Suprapubic skin (tissue), 4 donors: ENCODE measurements around the gene SEPTIN10. TPM values are rescaled to one million over a fixed set of nuclear protein-coding genes. Genes with fewer than 3 reads are reported as not detected.

Source experiments
- DNase-seq, 2 donors: peaks; one replicate each; pipeline ENCODE4 v3.0.0-alpha.2; 2019; ENCODE audit warnings: low spot score in 2 of 2
- H3K27ac ChIP-seq: fragments of 200-600 bp; sonication (generic); one replicate; pipeline ENCODE4 v1.5.1; 2019
- H3K27me3 ChIP-seq: fragments of 200-600 bp; sonication (generic); one replicate; pipeline ENCODE4 v1.5.1; 2019
- H3K36me3 ChIP-seq: fragments of 200-600 bp; sonication (generic); one replicate; pipeline ENCODE4 v1.5.1; 2019
- H3K4me1 ChIP-seq: fragments of 200-600 bp; sonication (generic); one replicate; pipeline ENCODE4 v1.5.1; 2019
- H3K4me3 ChIP-seq: fragments of 200-600 bp; sonication (generic); one replicate; pipeline ENCODE4 v1.5.1; 2019; ENCODE audit warnings: mild to moderate bottlenecking
- H3K9me3 ChIP-seq: fragments of 200-600 bp; sonication (generic); one replicate; pipeline ENCODE4 v1.5.1; 2019
- EP300 ChIP-seq: sonication (generic); formaldehyde crosslinking; IDR thresholded peaks from one replicate; pipeline ENCODE4 v1.6.1; 2017; ENCODE audit warnings: antibody characterized with exemption
- POLR2A ChIP-seq, 2 donors: fragments of 450-650 bp; IDR thresholded peaks; one replicate each; pipeline ENCODE4 v1.6.1; 2017; ENCODE audit warnings: antibody characterized with exemption in 2 of 2, mild to moderate bottlenecking in 2 of 2, moderate library complexity in 2 of 2
- POLR2AphosphoS5 ChIP-seq, 3 donors: sonication (generic); formaldehyde crosslinking; IDR thresholded peaks; one replicate each; pipeline ENCODE4 v1.6.1; 2017; ENCODE audit warnings: antibody characterized with exemption in 3 of 3
- WGBS: methylation state at CpG from one replicate; pipeline ENCODE4 v1.1.5; 2018; 5-methylcytosine and 5-hydroxymethylcytosine counted together
- total RNA-seq, 4 donors: library from RNA; depleted of rRNA; stranded (reverse); fragments of >200 nt; gene quantifications; one replicate each; pipeline ENCODE4 v1.1.0, GENCODE V29; 2016
- TF ChIP-seq, protein P1 (sequence below), 2 donors: fragments of 200-600 bp in 1 of 2; fragments of 450-650 bp in 1 of 2; sonication (generic) in 1 of 2; IDR thresholded peaks; one replicate each; pipeline ENCODE4 v1.5.1; 2016 to 2019; ENCODE audit warnings: antibody characterized with exemption in 2 of 2, mild to moderate bottlenecking in 1 of 2, moderate library complexity in 1 of 2

SEPTIN10 gene
- total RNA-seq, 4 donors from 2014 or later: 92.7 to 152 (median 110) TPM

DNA sequence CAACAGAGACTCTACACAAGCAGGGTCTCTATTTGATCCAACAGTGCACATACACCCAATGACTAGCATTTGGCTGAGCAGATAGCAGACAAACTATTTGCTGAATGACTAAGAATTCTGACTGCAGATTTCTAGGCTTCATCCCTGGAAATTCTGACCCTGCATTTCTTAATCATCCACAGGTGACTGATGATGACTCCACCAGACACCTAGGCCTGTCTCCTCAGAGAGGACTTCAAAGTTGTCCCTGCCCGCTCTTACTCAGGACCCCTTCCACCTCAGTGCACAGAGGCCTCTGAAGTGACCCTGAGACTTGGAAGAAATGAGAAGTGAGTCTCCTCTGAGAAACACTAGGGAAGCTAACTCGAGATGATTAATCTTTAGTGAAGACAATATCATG, 51.3 kb downstream of the SEPTIN10 start:
- TF ChIP-seq POLR2AphosphoS5 (IDR thresholded peaks at IDR 0.05) (no peak), EP300 (no peak), POLR2A (IDR thresholded peaks at IDR 0.05) (no peak)
- TF ChIP-seq, protein P1, sequence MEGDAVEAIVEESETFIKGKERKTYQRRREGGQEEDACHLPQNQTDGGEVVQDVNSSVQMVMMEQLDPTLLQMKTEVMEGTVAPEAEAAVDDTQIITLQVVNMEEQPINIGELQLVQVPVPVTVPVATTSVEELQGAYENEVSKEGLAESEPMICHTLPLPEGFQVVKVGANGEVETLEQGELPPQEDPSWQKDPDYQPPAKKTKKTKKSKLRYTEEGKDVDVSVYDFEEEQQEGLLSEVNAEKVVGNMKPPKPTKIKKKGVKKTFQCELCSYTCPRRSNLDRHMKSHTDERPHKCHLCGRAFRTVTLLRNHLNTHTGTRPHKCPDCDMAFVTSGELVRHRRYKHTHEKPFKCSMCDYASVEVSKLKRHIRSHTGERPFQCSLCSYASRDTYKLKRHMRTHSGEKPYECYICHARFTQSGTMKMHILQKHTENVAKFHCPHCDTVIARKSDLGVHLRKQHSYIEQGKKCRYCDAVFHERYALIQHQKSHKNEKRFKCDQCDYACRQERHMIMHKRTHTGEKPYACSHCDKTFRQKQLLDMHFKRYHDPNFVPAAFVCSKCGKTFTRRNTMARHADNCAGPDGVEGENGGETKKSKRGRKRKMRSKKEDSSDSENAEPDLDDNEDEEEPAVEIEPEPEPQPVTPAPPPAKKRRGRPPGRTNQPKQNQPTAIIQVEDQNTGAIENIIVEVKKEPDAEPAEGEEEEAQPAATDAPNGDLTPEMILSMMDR (IDR thresholded peaks at IDR 0.05): no peak
- H3K9me3 ChIP-seq: no peaks in the 10 kb centered on the region
- H3K4me1 ChIP-seq: peaks cover 9% of the 10 kb centered on the region
- no peak for DNase-seq
- WGBS: 100% methylated on average over 2 of the region's 2 CpGs
- H3K36me3 ChIP-seq: peaks cover 39% of the 10 kb centered on the region
- H3K4me3 ChIP-seq: no peak overlapping the region
- H3K27ac ChIP-seq: no peak overlapping the region
- no peaks in the 10 kb centered on the region for H3K27me3 ChIP-seq

DNA sequence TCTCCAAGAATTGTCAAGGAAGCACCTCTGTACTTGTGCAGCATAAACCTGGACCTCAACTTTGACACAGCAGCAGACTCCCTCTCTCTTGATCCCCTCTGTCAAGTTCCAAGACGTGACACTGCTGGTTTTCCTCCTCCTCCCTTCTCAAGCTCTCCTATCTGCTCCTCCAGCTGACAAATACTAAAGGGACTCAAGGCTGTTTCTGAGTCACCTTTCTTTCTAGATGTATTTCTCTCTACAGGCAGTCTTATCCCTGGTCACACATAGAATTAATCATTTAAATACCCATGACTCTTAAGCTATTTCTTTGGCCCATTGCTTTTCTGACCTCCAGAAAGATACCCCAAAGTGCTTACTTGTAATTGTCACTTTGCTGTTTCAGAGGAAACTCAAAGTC, 53.5 kb downstream of the SEPTIN10 start:
- H3K4me1 ChIP-seq: peaks cover 9% of the 10 kb centered on the region
- H3K4me3 ChIP-seq: no peak overlapping the region
- TF ChIP-seq EP300: no peak
- no peak for TF ChIP-seq POLR2A (IDR thresholded peaks at IDR 0.05)
- TF ChIP-seq POLR2AphosphoS5 (IDR thresholded peaks at IDR 0.05): no peak
- TF ChIP-seq, protein P1 (IDR thresholded peaks at IDR 0.05): no peak
- no peaks in the 10 kb centered on the region for H3K9me3 ChIP-seq
- DNase-seq: no peak
- H3K36me3 ChIP-seq: peaks cover 19% of the 10 kb centered on the region
- no peaks in the 10 kb centered on the region for H3K27me3 ChIP-seq
- no peak overlapping the region for H3K27ac ChIP-seq
- 89% methylated on average over 1 of the region's 1 CpG for WGBS

DNA sequence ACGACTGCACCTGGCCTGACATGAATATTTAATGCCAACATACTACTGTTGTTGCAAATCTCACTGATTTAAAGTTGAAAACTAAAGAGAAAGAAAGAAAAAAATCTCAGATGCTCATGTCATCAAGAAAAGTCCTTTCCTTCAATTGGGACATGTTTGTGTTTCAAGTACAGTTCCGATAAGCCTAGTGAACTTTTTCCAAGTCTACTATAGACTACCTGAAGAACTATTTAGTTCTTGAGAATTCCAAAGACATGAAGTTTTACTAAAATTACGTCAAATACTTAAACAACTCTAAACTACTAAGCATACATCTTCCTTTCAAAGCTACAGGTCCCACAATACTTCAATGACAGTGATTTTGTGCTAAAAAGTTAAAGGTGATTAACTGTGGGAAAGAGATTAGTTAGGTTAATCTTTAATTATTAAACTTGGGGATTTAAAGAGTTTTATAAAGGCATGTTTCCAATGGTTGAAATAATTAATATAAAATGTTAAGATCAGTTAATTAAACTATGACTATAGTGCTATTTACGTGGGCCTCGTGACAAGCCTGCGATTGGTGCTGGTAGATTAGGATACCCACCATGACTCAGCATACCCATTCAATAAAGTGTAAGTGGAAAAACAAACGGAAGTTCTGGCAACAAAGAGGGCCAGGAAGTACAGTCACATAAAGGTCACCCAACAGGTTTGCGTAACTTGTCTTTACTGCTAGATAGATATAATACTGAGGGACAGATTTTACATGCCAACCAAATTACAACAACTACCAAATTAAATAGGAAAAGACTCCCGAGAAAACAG, 55.5 kb downstream of the SEPTIN10 start:
- Histone ChIP-seq H3K4me1 (peaks cover 9% of the 10 kb centered on the region), H3K4me3 (no peak overlapping the region), H3K27me3 (no peaks in the 10 kb centered on the region), H3K27ac (peak overlapping the region; percentile 24), H3K36me3 (peaks cover 9% of the 10 kb centered on the region), H3K9me3 (no peaks in the 10 kb centered on the region)
- TF ChIP-seq EP300: no peak
- TF ChIP-seq, protein P1 (IDR thresholded peaks at IDR 0.05): no peak
- no peak for TF ChIP-seq POLR2AphosphoS5 (IDR thresholded peaks at IDR 0.05)
- no peak for TF ChIP-seq POLR2A (IDR thresholded peaks at IDR 0.05)
- 54% methylated on average over 9 of the region's 9 CpGs for WGBS
- no peak for DNase-seq

DNA sequence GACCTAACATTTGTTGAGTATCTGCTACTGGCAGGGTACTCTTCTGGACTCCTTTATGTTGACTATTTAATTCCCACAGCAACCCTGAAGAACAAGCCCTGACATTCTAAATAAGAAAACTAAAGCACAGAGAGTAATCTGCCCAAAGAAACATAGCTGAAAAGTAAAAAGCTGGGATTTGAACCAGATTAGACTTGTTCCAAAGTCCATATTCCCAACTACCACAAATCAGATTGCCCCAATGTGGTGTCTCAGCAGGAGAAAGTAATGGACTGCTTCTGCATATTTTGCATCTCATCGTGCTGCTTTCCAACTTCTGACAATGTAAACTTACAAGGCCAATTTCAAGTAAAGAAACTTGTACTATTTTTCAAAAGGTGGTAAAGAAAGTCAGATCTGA, 56.5 kb downstream of the SEPTIN10 start:
- Histone ChIP-seq H3K4me3 (no peak overlapping the region), H3K4me1 (peaks cover 9% of the 10 kb centered on the region), H3K36me3 (peaks cover 10% of the 10 kb centered on the region), H3K9me3 (no peaks in the 10 kb centered on the region), H3K27ac (no peak overlapping the region), H3K27me3 (no peaks in the 10 kb centered on the region)
- no peak for DNase-seq
- TF ChIP-seq POLR2A (IDR thresholded peaks at IDR 0.05) (no peak), EP300 (no peak), POLR2AphosphoS5 (IDR thresholded peaks at IDR 0.05) (no peak)
- TF ChIP-seq, protein P1 (IDR thresholded peaks at IDR 0.05): no peak
- 58% methylated on average over 1 of the region's 1 CpG for whole genome bisulfite sequencing

DNA sequence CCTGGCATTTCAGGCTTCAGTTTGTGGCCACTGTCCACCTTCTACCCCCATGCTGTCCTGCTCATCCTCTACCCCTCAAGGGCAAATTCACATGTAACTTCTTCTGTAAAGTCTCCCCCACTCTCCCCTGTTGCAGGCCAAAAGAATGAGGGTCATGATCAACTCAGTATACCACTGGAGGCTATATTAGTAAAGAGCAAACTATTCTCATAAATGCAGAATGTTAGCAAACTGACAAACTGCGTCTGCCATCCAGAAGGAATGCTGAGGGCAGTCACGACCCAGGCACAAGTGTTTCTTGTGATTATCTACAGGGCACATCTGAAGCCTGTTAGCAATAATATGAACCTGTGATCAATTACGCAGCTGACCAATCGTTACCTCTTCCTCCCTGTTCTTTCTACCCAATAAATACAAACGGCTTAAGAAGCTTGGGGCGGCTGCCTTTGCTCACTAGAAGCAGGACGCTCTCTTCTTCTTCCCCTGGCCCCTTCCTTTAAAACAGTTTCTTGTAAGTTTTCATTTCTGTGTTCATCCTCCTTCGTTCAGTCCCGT, 58.3 kb downstream of the SEPTIN10 start:
- WGBS: 73% methylated on average over 9 of the region's 9 CpGs
- no peak for TF ChIP-seq EP300
- TF ChIP-seq POLR2AphosphoS5 (IDR thresholded peaks at IDR 0.05): no peak
- TF ChIP-seq, protein P1 (IDR thresholded peaks at IDR 0.05): no peak
- no peak for TF ChIP-seq POLR2A (IDR thresholded peaks at IDR 0.05)
- Histone ChIP-seq H3K27ac (no peak overlapping the region), H3K4me3 (no peak overlapping the region), H3K36me3 (peaks cover 13% of the 10 kb centered on the region), H3K9me3 (no peaks in the 10 kb centered on the region), H3K4me1 (peaks cover 9% of the 10 kb centered on the region), H3K27me3 (no peaks in the 10 kb centered on the region)
- DNase-seq: no peak
